HG02981 (cell line): ENCODE results near the gene MATCAP1.

Experiments
- ATAC-seq: cut with Tn5 transposase; IDR thresholded peaks from one replicate; pipeline ENCODE4 v1.9.1; 2021; ENCODE audit warnings: mild to moderate bottlenecking, moderate library complexity; ENCODE audit not compliant: unreplicated experiment

MATCAP1 gene

GRCh38 chr16:67158637-67159600 lies 24.8 kb downstream of the MATCAP1 start:
- ATAC-seq = peak; percentile 38

- no peak for ATAC-seq
Measured at GRCh38 chr16:67157892-67158635, 25.7 kb downstream of the MATCAP1 start.

GRCh38 chr16:67157106-67157748 lies 26.5 kb downstream of the MATCAP1 start:
- ATAC-seq = no peak

GRCh38 chr16:67156143-67156844 lies 27.5 kb downstream of the MATCAP1 start:
- ATAC-seq = no peak

GRCh38 chr16:67155295-67156142 lies 28.2 kb downstream of the MATCAP1 start:
- no peak for ATAC-seq

- no peak for ATAC-seq
Measured at GRCh38 chr16:67154578-67155294, 29.0 kb downstream of the MATCAP1 start.

GRCh38 chr16:67151431-67152097 lies 32.2 kb downstream of the MATCAP1 start:
- no peak for ATAC-seq

- peak; percentile 50 for ATAC-seq
Measured at GRCh38 chr16:67150833-67151396, 32.8 kb downstream of the MATCAP1 start, which contains the start of gene B3GNT9. B3GNT9 (minus strand) TSS chr16:67150998; CDS start chr16:67150485, 513 bp downstream.

GRCh38 chr16:67150047-67150832 lies 33.5 kb downstream of the MATCAP1 start:
- ATAC-seq = peak; percentile 15

GRCh38 chr16:67149276-67150046 lies 34.3 kb downstream of the MATCAP1 start:
- ATAC-seq = no peak

GRCh38 chr16:67148656-67149275 lies 35.0 kb downstream of the MATCAP1 start:
- ATAC-seq = no peak

- no peak for ATAC-seq
Measured at GRCh38 chr16:67148221-67148620, 35.5 kb downstream of the MATCAP1 start.

GRCh38 chr16:67147437-67148140 lies 36.2 kb downstream of the MATCAP1 start:
- ATAC-seq = no peak

GRCh38 chr16:67146523-67147357 lies 37.0 kb downstream of the MATCAP1 start:
- ATAC-seq = no peak

GRCh38 chr16:67145746-67146145 lies 38.0 kb downstream of the MATCAP1 start:
- ATAC-seq = no peak
